GM21529 (cell line): Measurements from ENCODE around the gene S100A11.

ENCODE experiments used
- ATAC-seq: cut with Tn5 transposase; IDR thresholded peaks from one replicate; pipeline ENCODE4 v1.9.1; 2021; ENCODE audit not compliant: unreplicated experiment

S100A11 gene

GRCh38 chr1:151985768-151986167 is 51.0 kb downstream of the S100A11 start:
- ATAC-seq: no peak

- no peak for ATAC-seq
Measured at GRCh38 chr1:151985270-151985669, 51.5 kb downstream of the S100A11 start.

GRCh38 chr1:151984313-151984956 is 52.4 kb downstream of the S100A11 start:
- peak; percentile 88 for ATAC-seq
